ENCODE results near the gene MFAP3.

MFAP3 gene

DNA sequence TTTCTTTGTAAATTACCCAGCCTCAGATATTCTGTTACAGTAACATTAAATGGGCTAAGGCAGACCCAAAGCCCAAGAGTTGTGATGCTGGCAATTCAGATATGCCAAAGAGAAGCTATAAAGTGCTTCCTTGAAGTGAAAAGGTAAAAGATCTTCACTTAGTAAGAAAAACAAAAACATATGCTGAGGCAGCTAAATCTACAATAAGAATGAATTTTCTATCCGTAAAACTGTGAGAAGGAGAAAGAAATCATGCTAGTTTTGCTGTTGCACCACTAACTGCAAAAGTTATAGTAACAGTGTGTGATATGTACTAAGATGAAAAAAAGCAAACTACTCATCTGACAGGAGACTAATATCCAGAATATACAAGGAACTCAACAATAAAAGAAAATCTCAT lies 40.0 kb upstream of the MFAP3 start:
- H3K9me3 ChIP-seq (ENCODE audit: insufficient read depth, low read length, severe bottlenecking) = no peaks in the 10 kb centered on the region
- no peak for TF ChIP-seq EZH2 (IDR thresholded peaks at IDR 0.05; ENCODE audit: borderline replicate concordance, low read depth, low read length, severe bottlenecking)
- TF ChIP-seq, protein P1, sequence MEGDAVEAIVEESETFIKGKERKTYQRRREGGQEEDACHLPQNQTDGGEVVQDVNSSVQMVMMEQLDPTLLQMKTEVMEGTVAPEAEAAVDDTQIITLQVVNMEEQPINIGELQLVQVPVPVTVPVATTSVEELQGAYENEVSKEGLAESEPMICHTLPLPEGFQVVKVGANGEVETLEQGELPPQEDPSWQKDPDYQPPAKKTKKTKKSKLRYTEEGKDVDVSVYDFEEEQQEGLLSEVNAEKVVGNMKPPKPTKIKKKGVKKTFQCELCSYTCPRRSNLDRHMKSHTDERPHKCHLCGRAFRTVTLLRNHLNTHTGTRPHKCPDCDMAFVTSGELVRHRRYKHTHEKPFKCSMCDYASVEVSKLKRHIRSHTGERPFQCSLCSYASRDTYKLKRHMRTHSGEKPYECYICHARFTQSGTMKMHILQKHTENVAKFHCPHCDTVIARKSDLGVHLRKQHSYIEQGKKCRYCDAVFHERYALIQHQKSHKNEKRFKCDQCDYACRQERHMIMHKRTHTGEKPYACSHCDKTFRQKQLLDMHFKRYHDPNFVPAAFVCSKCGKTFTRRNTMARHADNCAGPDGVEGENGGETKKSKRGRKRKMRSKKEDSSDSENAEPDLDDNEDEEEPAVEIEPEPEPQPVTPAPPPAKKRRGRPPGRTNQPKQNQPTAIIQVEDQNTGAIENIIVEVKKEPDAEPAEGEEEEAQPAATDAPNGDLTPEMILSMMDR (IDR thresholded peaks at IDR 0.05; ENCODE audit: borderline replicate concordance, extremely low read depth, low read length, poor library complexity, severe bottlenecking) = no peak
- no peaks in the 10 kb centered on the region for H4K20me1 ChIP-seq (ENCODE audit: insufficient read depth, low read length)
- H3K27ac ChIP-seq (ENCODE audit: low read length) = no peak overlapping the region
- no peaks in the 10 kb centered on the region for H3K27me3 ChIP-seq (ENCODE audit: insufficient read depth, low read length, poor library complexity)
- no peak for DNase-seq
- no peaks in the 10 kb centered on the region for H3K4me1 ChIP-seq (ENCODE audit: insufficient read depth, low read length)
- H3K79me2 ChIP-seq (ENCODE audit: insufficient read depth, low read length) = no peaks in the 10 kb centered on the region
- H3K36me3 ChIP-seq (ENCODE audit: insufficient read depth, low read length) = peaks cover 23% of the 10 kb centered on the region; the same call in 1 of the 2 replicates
- ATAC-seq (ENCODE audit: insufficient read depth, low read depth) = no peak
- no peak overlapping the region for H3K9ac ChIP-seq (ENCODE audit: low read depth, low read length)
- H3K4me2 ChIP-seq (ENCODE audit: insufficient read depth, low read length) = no peak overlapping the region
- no peak overlapping the region for H3K4me3 ChIP-seq (ENCODE audit: low read depth in 1 of 2, low read length in 2 of 2)
- no peak overlapping the region for H2AFZ ChIP-seq (ENCODE audit: low read depth, low read length)

DNA sequence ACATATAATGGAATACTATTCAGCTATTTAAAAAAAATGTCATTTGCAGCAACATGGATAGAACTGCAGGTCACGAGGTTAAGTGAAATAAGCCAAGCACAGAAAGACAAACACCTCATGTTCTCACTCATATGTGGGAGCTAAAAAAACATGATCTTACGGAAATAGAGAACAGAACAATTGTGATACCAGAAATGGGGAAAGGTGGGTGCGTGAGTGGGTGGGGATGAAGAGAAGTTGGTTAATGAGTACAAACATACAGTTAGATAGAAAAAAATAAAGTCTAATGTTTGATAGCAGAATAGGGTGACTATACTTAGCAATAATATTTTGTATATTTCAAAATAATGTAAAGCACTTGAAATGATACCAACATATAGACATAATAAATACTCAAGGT lies 38.8 kb upstream of the MFAP3 start:
- Histone ChIP-seq H3K9ac (ENCODE audit: low read depth, low read length) (no peak overlapping the region), H4K20me1 (ENCODE audit: insufficient read depth, low read length) (no peaks in the 10 kb centered on the region), H3K79me2 (ENCODE audit: insufficient read depth, low read length) (no peaks in the 10 kb centered on the region), H3K27me3 (ENCODE audit: insufficient read depth, low read length, poor library complexity) (no peaks in the 10 kb centered on the region), H3K9me3 (ENCODE audit: insufficient read depth, low read length, severe bottlenecking) (no peaks in the 10 kb centered on the region), H3K27ac (ENCODE audit: low read length) (no peak overlapping the region), H3K4me2 (ENCODE audit: insufficient read depth, low read length) (no peak overlapping the region), H3K36me3 (ENCODE audit: insufficient read depth, low read length) (peaks cover 18% of the 10 kb centered on the region; the same call in 1 of the 2 replicates), H2AFZ (ENCODE audit: low read depth, low read length) (no peak overlapping the region), H3K4me1 (ENCODE audit: insufficient read depth, low read length) (no peaks in the 10 kb centered on the region), H3K4me3 (ENCODE audit: low read depth in 1 of 2, low read length in 2 of 2) (no peak overlapping the region)
- no peak for DNase-seq
- ATAC-seq (ENCODE audit: insufficient read depth, low read depth) = no peak
- TF ChIP-seq, protein P1 (IDR thresholded peaks at IDR 0.05; ENCODE audit: borderline replicate concordance, extremely low read depth, low read length, poor library complexity, severe bottlenecking) = no peak
- TF ChIP-seq EZH2 (IDR thresholded peaks at IDR 0.05; ENCODE audit: borderline replicate concordance, low read depth, low read length, severe bottlenecking) = no peak

DNA sequence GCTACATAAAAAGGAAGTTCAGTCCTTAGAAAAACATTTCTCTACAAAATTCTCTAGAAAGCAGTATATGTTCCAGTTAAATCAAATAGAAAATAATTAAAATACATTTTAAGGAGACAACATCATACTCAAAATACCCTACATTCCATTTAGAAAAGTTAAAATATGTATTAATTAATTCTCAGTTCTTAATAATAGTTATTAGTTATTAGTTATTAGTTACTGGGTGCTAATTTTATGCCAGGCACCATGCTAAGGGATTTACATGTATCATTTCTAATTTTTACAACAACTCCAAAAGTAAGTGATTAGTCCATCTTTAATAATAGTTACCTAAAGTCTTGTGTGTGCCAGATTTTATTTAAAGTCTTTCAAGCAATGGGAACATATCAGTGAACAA lies 38.1 kb upstream of the MFAP3 start:
- Histone ChIP-seq H3K36me3 (ENCODE audit: insufficient read depth, low read length) (peaks cover 18% of the 10 kb centered on the region; the same call in 1 of the 2 replicates), H3K27me3 (ENCODE audit: insufficient read depth, low read length, poor library complexity) (no peaks in the 10 kb centered on the region), H3K4me2 (ENCODE audit: insufficient read depth, low read length) (no peak overlapping the region), H3K27ac (ENCODE audit: low read length) (no peak overlapping the region), H3K4me1 (ENCODE audit: insufficient read depth, low read length) (no peaks in the 10 kb centered on the region), H3K9me3 (ENCODE audit: insufficient read depth, low read length, severe bottlenecking) (no peaks in the 10 kb centered on the region), H3K79me2 (ENCODE audit: insufficient read depth, low read length) (no peaks in the 10 kb centered on the region), H2AFZ (ENCODE audit: low read depth, low read length) (no peak overlapping the region), H4K20me1 (ENCODE audit: insufficient read depth, low read length) (no peaks in the 10 kb centered on the region), H3K9ac (ENCODE audit: low read depth, low read length) (no peak overlapping the region), H3K4me3 (ENCODE audit: low read depth in 1 of 2, low read length in 2 of 2) (no peak overlapping the region)
- ATAC-seq (ENCODE audit: insufficient read depth, low read depth) = no peak
- DNase-seq = no peak
- TF ChIP-seq, protein P1 (IDR thresholded peaks at IDR 0.05; ENCODE audit: borderline replicate concordance, extremely low read depth, low read length, poor library complexity, severe bottlenecking) = no peak
- no peak for TF ChIP-seq EZH2 (IDR thresholded peaks at IDR 0.05; ENCODE audit: borderline replicate concordance, low read depth, low read length, severe bottlenecking)

DNA sequence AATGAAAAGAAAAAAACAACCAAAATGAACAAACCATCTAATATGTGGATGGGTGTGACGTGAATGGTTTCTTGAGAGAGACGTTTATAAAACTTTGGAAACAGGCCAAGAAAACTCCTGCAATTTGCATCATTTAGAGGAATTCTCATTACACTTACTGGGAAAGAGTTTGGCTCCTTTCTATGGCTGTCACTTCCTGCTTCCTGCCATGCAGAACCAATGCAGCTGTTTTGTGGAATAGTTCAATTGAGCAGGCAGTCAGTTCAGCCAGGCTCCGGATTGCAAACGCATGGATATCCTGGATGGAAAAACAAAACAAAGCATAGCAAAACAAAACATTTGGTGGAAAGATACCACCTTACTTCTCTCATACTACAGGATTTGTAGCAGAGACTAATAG lies 36.7 kb upstream of the MFAP3 start:
- H3K79me2 ChIP-seq (ENCODE audit: insufficient read depth, low read length) = no peaks in the 10 kb centered on the region
- no peak for DNase-seq
- H3K9ac ChIP-seq (ENCODE audit: low read depth, low read length) = no peak overlapping the region
- H2AFZ ChIP-seq (ENCODE audit: low read depth, low read length) = no peak overlapping the region
- H3K27me3 ChIP-seq (ENCODE audit: insufficient read depth, low read length, poor library complexity) = no peaks in the 10 kb centered on the region
- no peaks in the 10 kb centered on the region for H3K9me3 ChIP-seq (ENCODE audit: insufficient read depth, low read length, severe bottlenecking)
- ATAC-seq (ENCODE audit: insufficient read depth, low read depth) = no peak
- peaks cover 17% of the 10 kb centered on the region; the same call in 1 of the 2 replicates for H3K36me3 ChIP-seq (ENCODE audit: insufficient read depth, low read length)
- no peaks in the 10 kb centered on the region for H4K20me1 ChIP-seq (ENCODE audit: insufficient read depth, low read length)
- H3K4me3 ChIP-seq (ENCODE audit: low read depth in 1 of 2, low read length in 2 of 2) = no peak overlapping the region
- no peaks in the 10 kb centered on the region for H3K4me1 ChIP-seq (ENCODE audit: insufficient read depth, low read length)
- no peak for TF ChIP-seq EZH2 (IDR thresholded peaks at IDR 0.05; ENCODE audit: borderline replicate concordance, low read depth, low read length, severe bottlenecking)
- TF ChIP-seq, protein P1 (IDR thresholded peaks at IDR 0.05; ENCODE audit: borderline replicate concordance, extremely low read depth, low read length, poor library complexity, severe bottlenecking) = no peak
- H3K27ac ChIP-seq (ENCODE audit: low read length) = no peak overlapping the region
- H3K4me2 ChIP-seq (ENCODE audit: insufficient read depth, low read length) = no peak overlapping the region
